HG03469 (cell line): ENCODE data around the gene SDHA.

ENCODE experiments used
- ATAC-seq: cut with Tn5 transposase; IDR thresholded peaks from one replicate; pipeline ENCODE4 v1.9.1; 2021; ENCODE audit warnings: mild to moderate bottlenecking, moderate library complexity, moderate number of reproducible peaks; ENCODE audit not compliant: unreplicated experiment

Gene SDHA

GRCh38 chr5:185095-186070 is 32.7 kb upstream of the SDHA start:
- no peak for ATAC-seq

- no peak for ATAC-seq
Measured at GRCh38 chr5:186091-187041, 31.8 kb upstream of the SDHA start.

- ATAC-seq: no peak
Measured at GRCh38 chr5:187042-187431, 31.1 kb upstream of the SDHA start.

- ATAC-seq: no peak
Measured at GRCh38 chr5:187617-188451, 30.3 kb upstream of the SDHA start.

GRCh38 chr5:188488-189481 is 29.3 kb upstream of the SDHA start:
- ATAC-seq: peak; percentile 86

- ATAC-seq: no peak
Measured at GRCh38 chr5:189486-189885, 28.6 kb upstream of the SDHA start.

- no peak for ATAC-seq
Measured at GRCh38 chr5:189976-190365, 28.1 kb upstream of the SDHA start.

GRCh38 chr5:190366-191035 is 27.6 kb upstream of the SDHA start:
- no peak for ATAC-seq

- no peak for ATAC-seq
Measured at GRCh38 chr5:191036-191948, 26.8 kb upstream of the SDHA start, which contains the start of gene LRRC14B. Gene LRRC14B, plus strand, starts transcription at chr5:191495. Its CDS starts 44 bp downstream, at chr5:191539.

- ATAC-seq: no peak
Measured at GRCh38 chr5:191949-192690, 26.0 kb upstream of the SDHA start.

- no peak for ATAC-seq
Measured at GRCh38 chr5:192691-192969, 25.5 kb upstream of the SDHA start.

- ATAC-seq: no peak
Measured at GRCh38 chr5:192970-193831, 24.9 kb upstream of the SDHA start.

GRCh38 chr5:194102-194501 is 24.0 kb upstream of the SDHA start:
- ATAC-seq: no peak

- ATAC-seq: no peak
Measured at GRCh38 chr5:194603-195209, 23.4 kb upstream of the SDHA start.

GRCh38 chr5:195401-196160 is 22.5 kb upstream of the SDHA start:
- ATAC-seq: no peak
